HG02938 (cell line): Measurements from ENCODE around the gene SLC15A1.

ENCODE experiments used
- ATAC-seq: cut with Tn5 transposase; IDR thresholded peaks from one replicate; pipeline ENCODE4 v1.9.1; 2021; ENCODE audit warnings: mild to moderate bottlenecking, moderate library complexity; ENCODE audit not compliant: unreplicated experiment

The SLC15A1 gene, protein sequence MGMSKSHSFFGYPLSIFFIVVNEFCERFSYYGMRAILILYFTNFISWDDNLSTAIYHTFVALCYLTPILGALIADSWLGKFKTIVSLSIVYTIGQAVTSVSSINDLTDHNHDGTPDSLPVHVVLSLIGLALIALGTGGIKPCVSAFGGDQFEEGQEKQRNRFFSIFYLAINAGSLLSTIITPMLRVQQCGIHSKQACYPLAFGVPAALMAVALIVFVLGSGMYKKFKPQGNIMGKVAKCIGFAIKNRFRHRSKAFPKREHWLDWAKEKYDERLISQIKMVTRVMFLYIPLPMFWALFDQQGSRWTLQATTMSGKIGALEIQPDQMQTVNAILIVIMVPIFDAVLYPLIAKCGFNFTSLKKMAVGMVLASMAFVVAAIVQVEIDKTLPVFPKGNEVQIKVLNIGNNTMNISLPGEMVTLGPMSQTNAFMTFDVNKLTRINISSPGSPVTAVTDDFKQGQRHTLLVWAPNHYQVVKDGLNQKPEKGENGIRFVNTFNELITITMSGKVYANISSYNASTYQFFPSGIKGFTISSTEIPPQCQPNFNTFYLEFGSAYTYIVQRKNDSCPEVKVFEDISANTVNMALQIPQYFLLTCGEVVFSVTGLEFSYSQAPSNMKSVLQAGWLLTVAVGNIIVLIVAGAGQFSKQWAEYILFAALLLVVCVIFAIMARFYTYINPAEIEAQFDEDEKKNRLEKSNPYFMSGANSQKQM

GRCh38 chr13:98752467-98753290 is at the start of gene SLC15A1:
Gene SLC15A1 (minus strand): TSS chr13:98752672. CDS start chr13:98752598, 74 bp downstream.
- ATAC-seq: no peak

DNA sequence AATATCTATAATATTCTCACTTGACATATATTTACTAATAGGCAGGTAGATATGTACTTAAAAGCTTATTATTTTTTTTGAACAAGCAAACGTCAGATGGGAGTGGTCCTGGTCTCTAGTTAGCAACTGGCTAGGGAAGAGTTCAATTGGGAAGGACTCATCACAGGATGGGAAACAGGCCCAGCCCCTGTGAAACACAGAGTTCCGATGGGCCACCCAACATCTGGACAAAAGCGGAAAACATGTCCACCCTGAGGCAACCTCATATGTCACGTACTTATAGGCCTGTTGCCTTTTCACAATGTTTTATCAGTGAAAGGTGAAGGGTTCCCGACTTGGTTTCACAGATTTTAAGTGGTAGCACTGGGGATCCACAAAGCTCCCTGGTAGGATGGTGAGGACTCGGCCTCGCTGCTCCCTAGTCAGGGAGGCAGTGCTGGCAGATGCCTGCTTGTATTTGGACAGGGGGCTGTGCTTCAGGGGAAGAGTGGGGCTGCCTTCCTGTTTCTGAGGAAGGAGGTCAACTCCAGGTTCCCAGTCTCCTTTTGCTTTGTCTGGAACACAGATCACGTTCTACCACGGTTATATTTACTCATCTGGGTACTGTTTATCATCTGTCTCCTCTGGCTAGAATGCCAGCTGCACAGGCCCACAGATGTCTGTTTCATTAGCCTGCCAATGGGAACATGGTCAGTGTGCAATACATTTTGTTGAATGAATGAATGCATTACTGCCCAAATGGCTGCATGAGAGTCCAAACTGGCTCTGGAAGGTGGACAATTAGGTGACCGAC is 49.4 kb upstream of the SLC15A1 start:
- ATAC-seq: no peak

GRCh38 chr13:98800078-98800477 is 47.6 kb upstream of the SLC15A1 start:
- no peak for ATAC-seq

- ATAC-seq: no peak
Observed at GRCh38 chr13:98798849-98799645, 46.6 kb upstream of the SLC15A1 start.

GRCh38 chr13:98797456-98797855 is 45.0 kb upstream of the SLC15A1 start:
- ATAC-seq: no peak

- no peak for ATAC-seq
Observed at GRCh38 chr13:98796798-98797197, 44.3 kb upstream of the SLC15A1 start.

GRCh38 chr13:98796191-98796590 is 43.7 kb upstream of the SLC15A1 start:
- no peak for ATAC-seq

GRCh38 chr13:98795220-98795619 is 42.7 kb upstream of the SLC15A1 start:
- ATAC-seq: no peak

- no peak for ATAC-seq
Observed at GRCh38 chr13:98794498-98794897, 42.0 kb upstream of the SLC15A1 start.

GRCh38 chr13:98792785-98793495 is 40.5 kb upstream of the SLC15A1 start:
- no peak for ATAC-seq

GRCh38 chr13:98792321-98792720 is 39.8 kb upstream of the SLC15A1 start:
- ATAC-seq: no peak

DNA sequence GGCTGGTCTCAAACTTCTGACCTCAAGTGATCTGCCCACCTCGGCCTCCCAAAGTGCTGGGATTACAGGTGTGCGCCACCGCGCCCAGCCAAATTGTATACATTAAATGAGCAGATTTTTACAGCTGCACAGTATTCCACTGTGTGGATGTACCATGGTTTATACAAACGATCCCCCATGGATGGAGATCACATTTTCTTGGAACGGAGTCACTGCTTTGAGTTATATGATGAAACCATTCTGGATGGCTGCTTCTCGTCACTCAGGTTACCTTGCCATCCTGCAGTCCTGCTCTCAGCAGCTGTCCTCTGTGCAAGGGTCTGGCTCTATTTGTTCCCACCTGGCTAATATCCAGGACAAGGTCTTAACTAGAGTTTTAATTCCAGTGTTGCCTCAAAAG is 39.1 kb upstream of the SLC15A1 start:
- no peak for ATAC-seq

DNA sequence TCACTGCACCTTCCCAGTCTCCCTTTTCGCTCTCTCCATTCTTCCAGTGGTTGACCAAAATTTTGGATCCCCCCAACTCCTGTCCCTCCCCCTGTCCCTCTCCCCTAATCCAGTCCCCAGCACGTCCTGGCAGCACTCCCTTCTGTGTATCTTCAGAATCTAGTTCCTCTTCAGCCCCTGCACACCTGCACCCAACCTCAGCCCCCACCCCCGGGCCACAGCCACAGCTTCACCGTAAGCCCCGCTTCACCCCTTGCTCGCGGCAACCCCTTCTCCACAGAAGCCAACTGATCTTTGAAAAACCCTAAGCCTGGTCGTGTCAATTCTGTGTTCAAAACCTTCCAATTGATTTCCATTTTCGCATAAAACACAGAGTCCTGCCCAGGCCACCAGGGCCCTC is 35.5 kb upstream of the SLC15A1 start:
- no peak for ATAC-seq

DNA sequence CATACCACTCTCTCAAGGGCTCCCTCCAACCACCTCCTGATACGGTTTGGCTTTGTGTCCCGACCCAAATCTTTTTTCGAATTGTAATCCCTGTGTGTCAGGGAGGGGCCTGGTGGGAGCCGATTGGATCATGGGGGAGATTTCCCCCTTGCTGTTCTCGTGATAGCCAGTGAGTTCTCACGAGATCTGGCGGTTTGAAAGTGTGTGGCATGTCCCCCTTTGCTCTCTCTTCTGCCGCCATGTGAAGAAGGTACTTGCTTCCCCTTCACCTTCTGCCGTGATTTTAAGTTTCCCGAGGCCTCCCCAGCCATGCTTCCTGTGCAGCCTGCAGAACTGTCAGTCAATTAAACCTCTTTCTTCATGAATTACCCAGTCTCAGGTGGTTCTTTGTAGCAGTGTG is 34.7 kb upstream of the SLC15A1 start:
- no peak for ATAC-seq

GRCh38 chr13:98786023-98786422 is 33.6 kb upstream of the SLC15A1 start:
- ATAC-seq: no peak

GRCh38 chr13:98785405-98785804 is 32.9 kb upstream of the SLC15A1 start:
- no peak for ATAC-seq

DNA sequence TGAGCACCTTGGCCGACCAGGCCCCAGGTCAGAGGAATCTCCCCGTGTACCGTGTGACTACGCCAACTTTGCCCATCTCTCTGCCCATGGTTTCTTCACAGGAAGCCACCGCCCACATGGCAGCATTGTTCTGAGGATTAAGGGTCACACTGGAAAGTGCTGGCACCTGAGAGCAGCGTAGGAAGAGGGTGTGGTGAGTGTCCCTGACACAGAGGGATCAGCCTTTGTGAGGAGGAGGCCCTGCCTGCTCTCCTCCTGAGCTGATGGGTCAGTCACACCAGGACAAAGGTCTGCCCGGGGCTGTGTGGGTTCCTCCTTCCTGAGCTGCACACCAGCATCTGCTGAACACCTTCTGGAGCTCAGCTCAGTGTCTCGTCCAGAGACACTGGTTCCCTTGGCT is 32.2 kb upstream of the SLC15A1 start:
- ATAC-seq: no peak

DNA sequence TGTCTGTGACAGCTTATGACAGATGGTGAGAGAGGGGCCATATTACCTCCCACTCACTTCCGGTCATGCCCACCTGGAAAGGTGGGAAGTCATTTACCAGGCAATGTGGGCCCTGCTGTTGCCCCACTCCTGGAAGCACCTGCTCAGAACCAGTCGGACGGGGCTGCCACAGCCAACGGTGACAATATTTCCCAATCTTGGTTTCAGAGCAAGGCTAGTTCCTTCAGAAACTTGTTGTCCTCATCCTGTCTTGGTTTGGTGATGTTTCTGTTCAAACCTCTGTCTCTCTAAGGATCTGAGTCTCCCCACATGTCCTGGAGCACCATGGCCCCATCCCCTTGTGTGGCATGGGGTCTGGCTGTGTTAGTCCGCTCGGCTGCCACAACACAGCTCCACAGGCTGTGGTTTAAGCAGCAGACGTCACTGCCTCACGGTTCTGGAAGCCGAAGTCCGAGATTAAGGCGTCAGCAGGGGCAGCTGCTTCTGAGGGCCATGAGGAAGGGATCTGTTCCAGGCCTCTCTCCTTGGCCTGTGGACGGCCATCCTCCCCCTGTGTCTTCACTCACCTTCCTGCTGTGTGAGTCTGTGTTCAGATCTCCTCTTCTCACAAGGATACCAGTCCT is 31.5 kb upstream of the SLC15A1 start:
- no peak for ATAC-seq

GRCh38 chr13:98782654-98783053 is 30.2 kb upstream of the SLC15A1 start:
- ATAC-seq: no peak
